H9 (cell line): Measurements from ENCODE around the gene NNT. TPM values are rescaled to one million over a fixed set of nuclear protein-coding genes. Genes with fewer than 3 reads are reported as not detected.

Experiments used
- DNase-seq: peaks from one replicate; pipeline ENCODE4 v3.0.0-alpha.2; 2017
- H2AFZ ChIP-seq: one replicate; pipeline ENCODE4 v1.6.1; 2013; ENCODE audit warnings: mild to moderate bottlenecking, low read length, control low read depth, moderate library complexity
- H2AK5ac ChIP-seq: 2 replicates; pipeline ENCODE4 v1.6.1; 2013; ENCODE audit warnings: low read length, control low read depth, mixed read lengths; ENCODE audit not compliant: insufficient read length
- H2BK120ac ChIP-seq: one replicate; pipeline ENCODE4 v1.6.1; 2013; ENCODE audit warnings: low read depth, mild to moderate bottlenecking, low read length, control low read depth, inconsistent platforms; ENCODE audit not compliant: poor library complexity, severe bottlenecking
- H2BK12ac ChIP-seq: 2 replicates; pipeline ENCODE4 v1.6.1; 2013; ENCODE audit warnings: low read length, control low read depth, mixed read lengths, low read depth; ENCODE audit not compliant: insufficient read length
- H2BK15ac ChIP-seq: 2 replicates; pipeline ENCODE4 v1.6.1; 2013; ENCODE audit warnings: low read depth, low read length, control low read depth
- H2BK20ac ChIP-seq: one replicate; pipeline ENCODE4 v1.6.1; 2013; ENCODE audit warnings: low read depth, mild to moderate bottlenecking, low read length, control low read depth, inconsistent platforms; ENCODE audit not compliant: poor library complexity, severe bottlenecking
- H2BK5ac ChIP-seq: 2 replicates; pipeline ENCODE4 v1.6.1; 2013; ENCODE audit warnings: low read length, control low read depth, mixed read lengths; ENCODE audit not compliant: insufficient read length
- H3K14ac ChIP-seq: 2 replicates; pipeline ENCODE4 v1.6.1; 2013; ENCODE audit warnings: low read length, control low read depth; ENCODE audit not compliant: insufficient read depth
- H3K18ac ChIP-seq: 2 replicates; pipeline ENCODE4 v1.6.1; 2013; ENCODE audit warnings: low read depth, mild to moderate bottlenecking, mixed read lengths, low read length, control low read depth; ENCODE audit not compliant: insufficient read length
- H3K23ac ChIP-seq: 2 replicates; pipeline ENCODE4 v1.6.1; 2013; ENCODE audit warnings: low read length, control low read depth, mixed read lengths, low read depth; ENCODE audit not compliant: insufficient read length
- H3K23me2 ChIP-seq: 2 replicates; pipeline ENCODE4 v1.6.1; 2013; ENCODE audit warnings: low read depth, mild to moderate bottlenecking, mixed read lengths, low read length, control low read depth; ENCODE audit not compliant: insufficient read length, poor library complexity, severe bottlenecking
- H3K27ac ChIP-seq: 2 replicates; pipeline ENCODE4 v1.5.1; 2013; ENCODE audit warnings: low read length, control low read depth, mixed read lengths, low read depth; ENCODE audit not compliant: insufficient read length
- H3K27me3 ChIP-seq: 2 replicates; pipeline ENCODE4 v1.6.1; 2013; ENCODE audit warnings: low read length, control low read depth, inconsistent platforms; ENCODE audit not compliant: insufficient read depth
- H3K4ac ChIP-seq: 2 replicates; pipeline ENCODE4 v1.6.1; 2013; ENCODE audit warnings: low read depth, mild to moderate bottlenecking, control low read depth, inconsistent platforms, low read length, moderate library complexity
- H3K4me1 ChIP-seq: 2 replicates; pipeline ENCODE4 v1.6.1; 2013; ENCODE audit warnings: low read length, control low read depth, inconsistent platforms; ENCODE audit not compliant: insufficient read depth
- H3K4me2 ChIP-seq: 2 replicates; pipeline ENCODE4 v1.6.1; 2013; ENCODE audit warnings: low read length, control low read depth, mixed read lengths; ENCODE audit not compliant: insufficient read length, insufficient read depth
- H3K56ac ChIP-seq: 2 replicates; pipeline ENCODE4 v1.6.1; 2013; ENCODE audit warnings: low read depth, mild to moderate bottlenecking, mixed read lengths, low read length, control low read depth; ENCODE audit not compliant: insufficient read length
- H3K79me1 ChIP-seq: 2 replicates; pipeline ENCODE4 v1.6.1; 2013; ENCODE audit warnings: low read depth, mild to moderate bottlenecking, moderate library complexity, low read length, control low read depth, inconsistent platforms; ENCODE audit not compliant: insufficient read depth, poor library complexity, severe bottlenecking
- H3K79me2 ChIP-seq: 2 replicates; pipeline ENCODE4 v1.6.1; 2013; ENCODE audit warnings: low read length, control low read depth, inconsistent platforms; ENCODE audit not compliant: insufficient read depth
- H3K9ac ChIP-seq: 2 replicates; pipeline ENCODE4 v1.6.1; 2013; ENCODE audit warnings: low read length, control low read depth, mixed read lengths; ENCODE audit not compliant: insufficient read length; ENCODE audit errors: extremely low read depth
- H3K9me3 ChIP-seq: one replicate; pipeline ENCODE4 v1.6.1; 2013; ENCODE audit warnings: low read depth, low read length, inconsistent platforms; ENCODE audit not compliant: control insufficient read depth
- H3T11ph ChIP-seq: one replicate; pipeline ENCODE4 v1.6.1; 2013; ENCODE audit warnings: mild to moderate bottlenecking, low read length, control low read depth, inconsistent platforms
- H4K20me1 ChIP-seq: one replicate; pipeline ENCODE4 v1.6.1; 2013; ENCODE audit not compliant: control insufficient read depth, insufficient read length, insufficient read depth
- H4K5ac ChIP-seq: 2 replicates; pipeline ENCODE4 v1.6.1; 2013; ENCODE audit warnings: low read depth, mild to moderate bottlenecking, mixed read lengths, low read length, control low read depth; ENCODE audit not compliant: insufficient read length
- H4K8ac ChIP-seq: replicated peaks from 2 replicates; pipeline ENCODE4 v1.6.1; 2013; ENCODE audit warnings: low read length, control low read depth, mixed read lengths, low read depth; ENCODE audit not compliant: insufficient read length
- H4K91ac ChIP-seq: 2 replicates; pipeline ENCODE4 v1.6.1; 2013; ENCODE audit warnings: low read depth, mild to moderate bottlenecking, moderate library complexity, mixed read lengths, low read length, control low read depth; ENCODE audit not compliant: insufficient read length
- H3K27ac Mint-ChIP-seq, 3 experiments: 2 replicates in 2 of 3; 3 replicates in 1 of 3; pipeline ENCODE4 v1.8.0; 2020 to 2021; ENCODE audit warnings: mixed read lengths in 3 of 3, mild to moderate bottlenecking in 1 of 3, moderate library complexity in 1 of 3
- H3K27me3 Mint-ChIP-seq: 2 replicates; pipeline ENCODE4 v1.8.0; 2021; ENCODE audit warnings: low read depth, mild to moderate bottlenecking, moderate library complexity, mixed read lengths
- H3K36me3 Mint-ChIP-seq, 3 experiments: 2 replicates in 2 of 3; 3 replicates in 1 of 3; pipeline ENCODE4 v1.8.0; 2020 to 2021; ENCODE audit warnings: low read depth in 3 of 3, mixed read lengths in 3 of 3; ENCODE audit not compliant: insufficient read depth in 1 of 3
- H3K4me1 Mint-ChIP-seq, 2 experiments: 2 replicates each; pipeline ENCODE4 v1.8.0; 2020; ENCODE audit warnings: mixed read lengths in 2 of 2
- H3K4me3 Mint-ChIP-seq, 2 experiments: 2 replicates in 1 of 2; 3 replicates in 1 of 2; pipeline ENCODE4 v1.8.0; 2020 to 2021; ENCODE audit warnings: mild to moderate bottlenecking in 2 of 2, mixed read lengths in 2 of 2, moderate library complexity in 1 of 2
- H3K9me3 Mint-ChIP-seq, 2 experiments: 2 replicates in 1 of 2; 3 replicates in 1 of 2; pipeline ENCODE4 v1.8.0; 2020; ENCODE audit warnings: mild to moderate bottlenecking in 2 of 2, mixed read lengths in 2 of 2, moderate library complexity in 1 of 2
- CTCF ChIP-seq: fragments of 200-600 bp; sonication (generic); conservative IDR thresholded peaks from 3 replicates; pipeline ENCODE4 v1.8.0; 2021; ENCODE audit warnings: antibody characterized with exemption, mild to moderate bottlenecking
- total RNA-seq: library from RNA; stranded (reverse); gene quantifications from 2 replicates; pipeline ENCODE4 v1.2.1, GENCODE V29; 2021

NNT gene
- total RNA-seq, 1 experiment from 2014 or later: 27.6 TPM

- no peaks in the 10 kb centered on the region; the same call in 1 of the 2 replicates for H3K4me1 ChIP-seq
- no peak overlapping the region for H2AFZ ChIP-seq
- no peaks in the 10 kb centered on the region for H4K20me1 ChIP-seq
- no peak overlapping the region for H3K4me2 ChIP-seq
- no peak overlapping the region for H3K27ac ChIP-seq
- 0 out of 2 replicates have a peak, but pooled peaks cover 2% of the 10 kb centered on the region for H3K79me2 ChIP-seq
- H3K9me3 ChIP-seq: peaks cover 8% of the 10 kb centered on the region
- no peaks in the 10 kb centered on the region for H3K23me2 ChIP-seq
- H3K27me3 ChIP-seq: no peaks in the 10 kb centered on the region
- no peak overlapping the region for H3K4ac ChIP-seq
- H3K79me1 ChIP-seq: no peaks in the 10 kb centered on the region
- H2BK5ac ChIP-seq: no peak overlapping the region
- H3K23ac ChIP-seq: no peak overlapping the region
- H3K56ac ChIP-seq: no peak overlapping the region
- H3K27me3 Mint-ChIP-seq: no peaks in the 10 kb centered on the region
- H4K8ac ChIP-seq: no peak overlapping the region
- no peak overlapping the region for H2BK120ac ChIP-seq
- no peak overlapping the region for H2BK15ac ChIP-seq
- TF ChIP-seq CTCF: no peak
- H3T11ph ChIP-seq: no peak overlapping the region
- no peak overlapping the region for H3K18ac ChIP-seq
- no peak overlapping the region for H4K91ac ChIP-seq
- no peak overlapping the region for H3K4me3 Mint-ChIP-seq
- no peak overlapping the region for H2AK5ac ChIP-seq
- peaks cover 17 to 42% (median 19%) of the 10 kb centered on the region in 3 experiments for H3K36me3 Mint-ChIP-seq
- no peak overlapping the region for H3K9ac ChIP-seq
- DNase-seq: no peak
- no peak overlapping the region for H3K14ac ChIP-seq
- H3K9me3 Mint-ChIP-seq: peaks cover 18 to 29% of the 10 kb centered on the region in 2 experiments
- H3K4me1 Mint-ChIP-seq: peaks cover 18 to 19% of the 10 kb centered on the region in 2 experiments
- H4K5ac ChIP-seq: no peak overlapping the region
- no peak overlapping the region for H2BK20ac ChIP-seq
- H3K27ac Mint-ChIP-seq: no peak overlapping the region
- no peak overlapping the region for H2BK12ac ChIP-seq
Measured at GRCh38 chr5:43583724-43584123, 19.3 kb upstream of the NNT start.
